ENCODE results near the gene CDC20B. TPM values are rescaled to one million over a fixed set of nuclear protein-coding genes. Genes with fewer than 3 reads are reported as not detected.
A peak's percentile ranks its signal among the peaks of the same experiment; 100 is the strongest.

Gene CDC20B
- total RNA-seq, 4 donors from 2014 or later: not detected

GRCh38 chr5:55160493-55161209, 12.3 kb downstream of the CDC20B start:
- Histone ChIP-seq H3K36me3 (no peaks in the 10 kb centered on the region), H3K4me3 (peak overlapping the region; percentile 3 to 63 (median 42)), H3K9me3 (no peaks in the 10 kb centered on the region), H3K27ac (peak overlapping the region in 2 of 4 donors; percentile 68 to 80), H3K27me3 (peaks cover 0 to 27% (median 0%) of the 10 kb centered on the region in 4 donors), H3K4me1 (peaks cover 0 to 24% (median 0%) of the 10 kb centered on the region in 3 donors)
- 6 to 8% methylated on average over 9 of the region's 9 CpGs for whole genome bisulfite sequencing, 2 donors
- DNase-seq: no peak
- TF ChIP-seq CTCF (IDR thresholded peaks at IDR 0.05) (no peak), POLR2A (IDR thresholded peaks at IDR 0.05) (peak in 1 of 4 donors; percentile 39)
- intact Hi-C loops (cut with DNase I): no loop called here

GRCh38 chr5:55159763-55160492, 13.0 kb downstream of the CDC20B start, which contains the start of gene GPX8:
GPX8 (plus strand) TSS chr5:55160171; CDS start chr5:55160193, 22 bp downstream.
- Histone ChIP-seq H3K27me3 (peaks cover 0 to 34% (median 0%) of the 10 kb centered on the region in 4 donors), H3K36me3 (no peaks in the 10 kb centered on the region), H3K27ac (peak within 1 kb of the TSS; percentile 12 to 80 (median 70)), H3K4me3 (peak within 1 kb of the TSS; percentile 13 to 63 (median 42)), H3K9me3 (no peaks in the 10 kb centered on the region), H3K4me1 (peaks cover 0 to 24% (median 0%) of the 10 kb centered on the region in 3 donors)
- 4 to 5% methylated on average over 10 of the region's 10 CpGs for WGBS, 2 donors
- intact Hi-C loops (cut with DNase I): loop anchor here (10.0 kb wide), 1 partner anchor 255 kb away; no protein-coding TSS in a partner anchor
- DNase-seq: no peak
- TF ChIP-seq CTCF (IDR thresholded peaks at IDR 0.05) (peak; percentile 24 to 66 (median 56)), POLR2A (IDR thresholded peaks at IDR 0.05) (no peak)

GRCh38 chr5:55154873-55155272, 18.1 kb downstream of the CDC20B start:
- no peak overlapping the region for H3K4me3 ChIP-seq
- TF ChIP-seq POLR2A (IDR thresholded peaks at IDR 0.05) (no peak), CTCF (IDR thresholded peaks at IDR 0.05) (no peak)
- intact Hi-C loops (cut with DNase I): loop anchor here (10.0 kb wide), 1 partner anchor 250 kb away; no protein-coding TSS in a partner anchor
- no peaks in the 10 kb centered on the region for H3K9me3 ChIP-seq
- no peaks in the 10 kb centered on the region for H3K36me3 ChIP-seq
- H3K27ac ChIP-seq: no peak overlapping the region
- peaks cover 0 to 67% (median 0%) of the 10 kb centered on the region in 4 donors for H3K27me3 ChIP-seq
- 6 to 25% methylated on average over 3 of the region's 3 CpGs for WGBS, 2 donors
- DNase-seq: no peak
- peaks cover 0 to 21% (median 8%) of the 10 kb centered on the region in 3 donors for H3K4me1 ChIP-seq

GRCh38 chr5:55151923-55152842, 20.8 kb downstream of the CDC20B start:
- Histone ChIP-seq H3K4me3 (no peak overlapping the region), H3K36me3 (no peaks in the 10 kb centered on the region), H3K27ac (peak overlapping the region; percentile 23 to 79 (median 52)), H3K9me3 (no peaks in the 10 kb centered on the region), H3K27me3 (peaks cover 0 to 65% (median 0%) of the 10 kb centered on the region in 4 donors), H3K4me1 (peaks cover 0 to 31% (median 8%) of the 10 kb centered on the region in 3 donors)
- TF ChIP-seq POLR2A (IDR thresholded peaks at IDR 0.05): no peak
- TF ChIP-seq CTCF (IDR thresholded peaks at IDR 0.05): no peak
- intact Hi-C loops (cut with DNase I): loop anchor here (10.0 kb wide), 1 partner anchor 247 kb away; no protein-coding TSS in a partner anchor
- DNase-seq: no peak
- 33 to 35% methylated on average over 5 of the region's 5 CpGs for WGBS, 2 donors
